Neural progenitor cell (in vitro differentiated cells): Measurements from ENCODE around the gene CCSER1.

Source experiments
- CTCF ChIP-seq: fragments of 200-600 bp; sonication (generic); IDR thresholded peaks from 2 replicates; pipeline ENCODE4 v1.5.1; 2017; ENCODE audit warnings: antibody characterized with exemption, mild to moderate bottlenecking
- EZH2 ChIP-seq: fragments of 200-600 bp; sonication (generic); IDR thresholded peaks from 2 replicates; pipeline ENCODE4 v1.6.1; 2017; ENCODE audit warnings: antibody characterized with exemption, mild to moderate bottlenecking, moderate library complexity
- EZH2phosphoT487 ChIP-seq: fragments of 200-600 bp; sonication (generic); IDR thresholded peaks from 2 replicates; pipeline ENCODE4 v1.6.1; 2017; ENCODE audit warnings: antibody characterized with exemption

DNA sequence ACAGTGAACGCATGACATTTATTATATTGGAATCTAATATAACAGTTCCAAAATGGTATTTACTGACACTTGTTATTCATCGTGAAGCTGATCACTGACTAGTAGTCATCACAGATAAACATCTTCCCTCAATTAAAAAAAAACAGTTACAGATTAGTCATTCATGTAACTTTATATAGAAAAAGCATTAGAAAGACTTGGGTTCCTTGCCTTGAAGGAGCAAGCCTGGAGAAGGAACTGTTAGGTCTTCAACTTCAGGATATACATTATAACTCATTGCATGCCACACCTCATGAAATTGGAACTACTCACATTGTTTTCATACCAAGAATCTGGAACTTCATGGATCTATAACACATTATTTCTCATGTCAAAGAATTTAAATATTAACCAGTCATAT lies 317.7 kb downstream of the CCSER1 start:
- TF ChIP-seq CTCF (no peak), EZH2phosphoT487 (no peak), EZH2 (no peak)
